GM23248 (cell line): ENCODE results near the gene GLIPR2. TPM values are rescaled to one million over a fixed set of nuclear protein-coding genes. Genes with fewer than 3 reads are reported as not detected.
"Not testable (repeated sequence)": the region's sequence is repeated elsewhere in the genome, so short reads cannot be mapped to it uniquely, and the experiment has no call there.

Source experiments
- DNase-seq: peaks from one replicate; pipeline ENCODE4 v3.0.0-alpha.2; 2015
- H2AFZ ChIP-seq: fragments of 200-600 bp; sonication (generic); 2 replicates; pipeline ENCODE4 v1.6.1; 2016; ENCODE audit warnings: antibody characterized with exemption
- H3F3A ChIP-seq: fragments of 200-600 bp; sonication (generic); 2 replicates; pipeline ENCODE4 v1.6.1; 2016; ENCODE audit warnings: mild to moderate bottlenecking, antibody characterized with exemption, mixed run types; ENCODE audit not compliant: insufficient read depth
- H3K27ac ChIP-seq: fragments of 200-600 bp; sonication (generic); 2 replicates; pipeline ENCODE4 v1.5.1; 2016; ENCODE audit warnings: mild to moderate bottlenecking
- H3K27me3 ChIP-seq: fragments of 200-600 bp; sonication (generic); replicated peaks from 2 replicates; pipeline ENCODE4 v1.6.1; 2016; ENCODE audit warnings: mild to moderate bottlenecking; ENCODE audit not compliant: insufficient read depth
- H3K36me3 ChIP-seq: fragments of 200-600 bp; sonication (generic); 2 replicates; pipeline ENCODE4 v1.6.1; 2016; ENCODE audit warnings: low read depth, mild to moderate bottlenecking
- H3K4me1 ChIP-seq: fragments of 200-600 bp; sonication (generic); 2 replicates; pipeline ENCODE4 v1.6.1; 2016; ENCODE audit warnings: mild to moderate bottlenecking; ENCODE audit not compliant: insufficient read depth
- H3K4me2 ChIP-seq: fragments of 200-600 bp; sonication (generic); one replicate; pipeline ENCODE4 v1.6.1; 2016; ENCODE audit warnings: mild to moderate bottlenecking; ENCODE audit not compliant: unreplicated experiment
- H3K4me3 ChIP-seq: fragments of 200-600 bp; sonication (generic); 2 replicates; pipeline ENCODE4 v1.5.1; 2016; ENCODE audit warnings: mild to moderate bottlenecking
- H3K79me2 ChIP-seq: fragments of 200-600 bp; sonication (generic); 2 replicates; pipeline ENCODE4 v1.6.1; 2016; ENCODE audit warnings: mild to moderate bottlenecking; ENCODE audit not compliant: insufficient read depth
- H3K9ac ChIP-seq: fragments of 200-600 bp; sonication (generic); 2 replicates; pipeline ENCODE4 v1.6.1; 2016; ENCODE audit warnings: mild to moderate bottlenecking
- H3K9me2 ChIP-seq: fragments of 200-600 bp; sonication (generic); 2 replicates; pipeline ENCODE4 v1.6.1; 2016; ENCODE audit warnings: mixed run types, mild to moderate bottlenecking, moderate library complexity; ENCODE audit not compliant: insufficient read depth
- H3K9me3 ChIP-seq: fragments of 200-600 bp; sonication (generic); one replicate; pipeline ENCODE4 v1.6.1; 2017; ENCODE audit warnings: low read depth
- H4K20me1 ChIP-seq: fragments of 200-600 bp; sonication (generic); 2 replicates; pipeline ENCODE4 v1.6.0; 2016; ENCODE audit not compliant: insufficient read depth
- EZH2 ChIP-seq: fragments of 200-600 bp; sonication (generic); IDR thresholded peaks from 2 replicates; pipeline ENCODE4 v1.6.1; 2018; ENCODE audit warnings: antibody characterized with exemption, mild to moderate bottlenecking; ENCODE audit not compliant: insufficient read depth, poor library complexity, severe bottlenecking
- EZH2phosphoT487 ChIP-seq: fragments of 200-600 bp; sonication (generic); IDR thresholded peaks from 2 replicates; pipeline ENCODE4 v1.6.1; 2018; ENCODE audit warnings: antibody characterized with exemption, moderate library complexity, mild to moderate bottlenecking, low read depth; ENCODE audit not compliant: insufficient read depth
- WGBS, 2 experiments: methylation state at CpG; one replicate each; pipeline ENCODE4 v1.1.6; 2015 to 2017; ENCODE audit warnings: low lambda C conversion rate in 2 of 2, low coverage in 1 of 2; ENCODE audit errors: missing lambda C conversion rate in 2 of 2; 5-methylcytosine and 5-hydroxymethylcytosine counted together
- in situ Hi-C: fragments of 300-500 bp; cut with MboI; formaldehyde crosslinking; loops from 2 replicates; pipeline ENCODE4 v1.15.0; 2020
- polyA plus RNA-seq: library from polyadenylated mRNA; unstranded; fragments of >200 nt; fragmentation: Nextera tagmentation; extraction: Ambion mirVana; gene quantifications from 2 replicates; pipeline ENCODE4 v1.2.1, GENCODE V29; 2016
- total RNA-seq: library from RNA; depleted of rRNA; stranded (reverse); fragments of >200 nt; shearing (Covaris generic); gene quantifications from 2 replicates; pipeline ENCODE4 v1.2.3, GENCODE V29; 2014; rRNA removed

Gene GLIPR2
- 27.5 and 32.9 TPM in 2 replicates for total RNA-seq
- 43.4 and 47.5 TPM in 2 replicates for polyA plus RNA-seq

- H2AFZ ChIP-seq = peak within 1 kb of the TSS; percentile 89
- no peaks in the 10 kb centered on the region for H3K9me3 ChIP-seq
- no peaks in the 10 kb centered on the region for H3K27me3 ChIP-seq
- peaks cover 7% of the 10 kb centered on the region for H3F3A ChIP-seq
- no peak within 1 kb of the TSS for H3K27ac ChIP-seq
- WGBS, 2 experiments = 0 to 2% methylated on average over 30 to 49 of the region's 83 CpGs
- in situ Hi-C loops = no loop called here
- H3K79me2 ChIP-seq = peaks cover 40% of the 10 kb centered on the region
- H3K4me2 ChIP-seq = peak within 1 kb of the TSS; percentile 83
- H4K20me1 ChIP-seq = no peaks in the 10 kb centered on the region
- TF ChIP-seq EZH2 (no peak), EZH2phosphoT487 (no peak)
- DNase-seq = peak; percentile 86
- peak within 1 kb of the TSS; percentile 80 for H3K4me3 ChIP-seq
- 0 out of 2 replicates have a peak, but pooled peaks cover 6% of the 10 kb centered on the region for H3K4me1 ChIP-seq
- H3K9ac ChIP-seq = peak within 1 kb of the TSS; percentile 73
- no peaks in the 10 kb centered on the region for H3K36me3 ChIP-seq
- H3K9me2 ChIP-seq = no peaks in the 10 kb centered on the region
Measured at GRCh38 chr9:36136272-36136893, at the start of gene GLIPR2. Gene GLIPR2, plus strand, starts transcription at chr9:36136733. Its CDS starts 46 bp downstream, at chr9:36136779.

GRCh38 chr9:36087054-36087453 is 49.5 kb upstream of the GLIPR2 start:
- H3K9ac ChIP-seq, H3K9me3 ChIP-seq, in situ Hi-C loops, DNase-seq, H3K4me2 ChIP-seq, H2AFZ ChIP-seq, H3K9me2 ChIP-seq, H3K27me3 ChIP-seq, H3K27ac ChIP-seq, H3K4me3 ChIP-seq, H4K20me1 ChIP-seq: not testable (repeated sequence)
- peaks cover 59% of the 10 kb centered on the region for H3K36me3 ChIP-seq
- H3F3A ChIP-seq = peaks cover 76% of the 10 kb centered on the region
- peaks cover 28% of the 10 kb centered on the region for H3K4me1 ChIP-seq
- peaks cover 18% of the 10 kb centered on the region; the same call in 1 of the 2 replicates for H3K79me2 ChIP-seq

GRCh38 chr9:36088020-36088419 is 48.5 kb upstream of the GLIPR2 start:
- TF ChIP-seq EZH2phosphoT487 = no peak
- H3K9me3 ChIP-seq = no peaks in the 10 kb centered on the region
- no peak overlapping the region for H2AFZ ChIP-seq
- no peak overlapping the region for H3K4me2 ChIP-seq
- peaks cover 57% of the 10 kb centered on the region for H3K36me3 ChIP-seq
- H4K20me1 ChIP-seq = no peaks in the 10 kb centered on the region
- DNase-seq = no peak
- in situ Hi-C loops = no loop called here
- 95 to 98% methylated on average over 3 of the region's 3 CpGs for WGBS, 2 experiments
- H3K4me1 ChIP-seq = peaks cover 33% of the 10 kb centered on the region
- H3K4me3 ChIP-seq = no peak overlapping the region
- H3K9ac ChIP-seq = no peak overlapping the region
- no peak overlapping the region for H3K27ac ChIP-seq
- H3K79me2 ChIP-seq = peaks cover 18% of the 10 kb centered on the region; the same call in 1 of the 2 replicates
- peaks cover 74% of the 10 kb centered on the region for H3F3A ChIP-seq
- H3K27me3 ChIP-seq = no peaks in the 10 kb centered on the region
- H3K9me2 ChIP-seq = no peaks in the 10 kb centered on the region

- Histone ChIP-seq H3F3A (peaks cover 77% of the 10 kb centered on the region), H3K9me3 (no peaks in the 10 kb centered on the region), H4K20me1 (no peaks in the 10 kb centered on the region), H3K36me3 (peaks cover 44% of the 10 kb centered on the region), H2AFZ (no peak overlapping the region), H3K9ac (peak overlapping the region; percentile 7; the same call in 1 of the 2 replicates), H3K4me2 (peak overlapping the region; percentile 40), H3K4me3 (no peak overlapping the region), H3K27ac (peak overlapping the region; percentile 59), H3K27me3 (no peaks in the 10 kb centered on the region), H3K4me1 (peaks cover 38% of the 10 kb centered on the region), H3K9me2 (no peaks in the 10 kb centered on the region), H3K79me2 (peaks cover 13% of the 10 kb centered on the region; the same call in 1 of the 2 replicates)
- peak; percentile 62 for DNase-seq
- WGBS, 2 experiments = 65 to 70% methylated on average over 8 of the region's 8 CpGs
- TF ChIP-seq EZH2phosphoT487 (no peak), EZH2 (no peak)
- in situ Hi-C loops = no loop called here
Measured at GRCh38 chr9:36091026-36091953, 45.2 kb upstream of the GLIPR2 start.
